Measurements from ENCODE around the gene NOS3. TPM values are rescaled to one million over a fixed set of nuclear protein-coding genes. Genes with fewer than 3 reads are reported as not detected.

NOS3 gene
- total and polyA plus RNA-seq, 9 of the 15 experiments (the other 6 are each of a cell fraction or from before 2014, with no cell fraction given) = 1.1 to 121 (median 23.6) TPM

DNA sequence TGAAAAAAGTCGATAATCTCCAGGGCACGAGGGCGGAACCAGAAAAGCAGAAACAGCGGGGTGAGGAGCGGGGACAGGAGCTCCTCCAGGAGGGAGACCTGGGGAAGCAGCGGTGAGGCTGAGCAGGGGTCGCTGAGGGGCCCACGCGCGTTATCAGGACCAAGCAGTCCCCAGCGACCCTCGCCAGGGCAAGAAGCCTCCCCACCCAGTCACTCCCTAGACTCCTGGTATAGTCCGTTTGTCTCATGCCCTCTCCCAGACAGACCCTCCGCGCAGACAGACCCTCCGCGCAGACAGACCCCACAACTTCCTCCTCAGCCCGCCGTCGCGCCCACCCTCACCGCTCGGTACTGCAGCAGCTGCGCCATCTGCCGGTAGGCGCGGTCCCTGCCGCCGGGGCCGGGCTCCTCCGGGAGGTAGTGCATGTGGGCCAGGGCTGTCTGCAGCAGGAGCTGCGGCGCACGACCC, 27.2 kb downstream of the NOS3 start (continued):
- peak; percentile 66; the same call in 1 of the 2 replicates for TF ChIP-seq VEZF1 (CRISPR knock-in tag; IDR thresholded peaks at IDR 0.05)
- peak; percentile 95 for TF ChIP-seq FIP1L1 (IDR thresholded peaks at IDR 0.05; ENCODE audit: low read depth, low read length, poor library complexity, severe bottlenecking)
- no peak for TF ChIP-seq RFX5 (IDR thresholded peaks at IDR 0.05; ENCODE audit: low read depth, low read length)
- peak in 1 of 2 experiments; percentile 19; a peak in 1 of 4 replicates for TF ChIP-seq MLX (CRISPR knock-in tag; conservative IDR thresholded peaks at IDR 0.05)
- TF ChIP-seq ZNF316 (IDR thresholded peaks at IDR 0.05) = no peak
- no peak for TF ChIP-seq U2AF2 (optimal IDR thresholded peaks at IDR 0.05; ENCODE audit: low read depth, low read length)
- TF ChIP-seq BRD9 (IDR thresholded peaks at IDR 0.05; ENCODE audit: low read depth, partially characterized antibody) = peak; percentile 98
- TF ChIP-seq LEF1 (IDR thresholded peaks at IDR 0.05) = peak; percentile 47
- no peak for TF ChIP-seq MEF2A (IDR thresholded peaks at IDR 0.05; ENCODE audit: control insufficient read depth, low read depth, low read length)
- no peak for TF ChIP-seq ZZZ3 (IDR thresholded peaks at IDR 0.05)
- TF ChIP-seq ZBTB1 (CRISPR knock-in tag; IDR thresholded peaks at IDR 0.05; ENCODE audit: borderline replicate concordance, low read depth) = no peak
- peak in 1 of 2 experiments; percentile 28; a peak in 1 of 4 replicates for TF ChIP-seq TRIM24 (IDR thresholded peaks at IDR 0.05)
- TF ChIP-seq EZH2 (IDR thresholded peaks at IDR 0.05; ENCODE audit: borderline replicate concordance, low read depth, low read length) = no peak
- peak; percentile 47; the same call in 1 of the 2 replicates for TF ChIP-seq RREB1 (CRISPR knock-in tag; IDR thresholded peaks at IDR 0.05)
- no peak for TF ChIP-seq ZFPM2 (CRISPR knock-in tag; IDR thresholded peaks at IDR 0.05)
- TF ChIP-seq SUPT5H (IDR thresholded peaks at IDR 0.05) = peak; percentile 67
- TF ChIP-seq ZNF436 (CRISPR knock-in tag; IDR thresholded peaks at IDR 0.05) = no peak

Data from K562 (cell line).